ENCODE measurements around the gene TNNT2.

Gene TNNT2

GRCh38 chr1:201376107-201376463, 1.4 kb downstream of the TNNT2 start:
- no peak for ATAC-seq
- Mint-ChIP-seq H3K4me1 (no peaks in the 10 kb centered on the region), H3K9me3 (no peaks in the 10 kb centered on the region), H3K27me3 (peaks cover 10% of the 10 kb centered on the region), H3K4me3 (no peak overlapping the region), H3K36me3 (ENCODE audit: low read depth) (no peaks in the 10 kb centered on the region), H3K27ac (no peak overlapping the region)
- no peak for DNase-seq

GRCh38 chr1:201375169-201375568, 2.3 kb downstream of the TNNT2 start:
- no peak overlapping the region for H3K27ac Mint-ChIP-seq
- no peaks in the 10 kb centered on the region for H3K36me3 Mint-ChIP-seq (ENCODE audit: low read depth)
- no peaks in the 10 kb centered on the region for H3K9me3 Mint-ChIP-seq
- no peak overlapping the region for H3K4me3 Mint-ChIP-seq
- H3K4me1 Mint-ChIP-seq: no peaks in the 10 kb centered on the region
- DNase-seq (no peak), ATAC-seq (no peak)
- H3K27me3 Mint-ChIP-seq: peaks cover 10% of the 10 kb centered on the region

GRCh38 chr1:201374364-201374763, 3.1 kb downstream of the TNNT2 start:
- Mint-ChIP-seq H3K4me3 (no peak overlapping the region), H3K9me3 (no peaks in the 10 kb centered on the region), H3K27ac (no peak overlapping the region), H3K4me1 (no peaks in the 10 kb centered on the region), H3K36me3 (ENCODE audit: low read depth) (no peaks in the 10 kb centered on the region), H3K27me3 (peaks cover 10% of the 10 kb centered on the region)
- ATAC-seq (no peak), DNase-seq (no peak)

GRCh38 chr1:201371792-201372191, 5.7 kb downstream of the TNNT2 start:
- H3K27ac Mint-ChIP-seq: no peak overlapping the region
- H3K36me3 Mint-ChIP-seq (ENCODE audit: low read depth): no peaks in the 10 kb centered on the region
- peaks cover 16% of the 10 kb centered on the region for H3K27me3 Mint-ChIP-seq
- H3K4me1 Mint-ChIP-seq: no peaks in the 10 kb centered on the region
- H3K4me3 Mint-ChIP-seq: no peak overlapping the region
- no peak for ATAC-seq
- H3K9me3 Mint-ChIP-seq: no peaks in the 10 kb centered on the region
- no peak for DNase-seq

- DNase-seq (no peak), ATAC-seq (no peak)
- Mint-ChIP-seq H3K9me3 (no peaks in the 10 kb centered on the region), H3K36me3 (ENCODE audit: low read depth) (no peaks in the 10 kb centered on the region), H3K27ac (no peak overlapping the region), H3K4me3 (no peak overlapping the region), H3K4me1 (no peaks in the 10 kb centered on the region), H3K27me3 (peaks cover 16% of the 10 kb centered on the region)
Measured at GRCh38 chr1:201371276-201371675, 6.2 kb downstream of the TNNT2 start.

- no peaks in the 10 kb centered on the region for H3K36me3 Mint-ChIP-seq (ENCODE audit: low read depth)
- H3K9me3 Mint-ChIP-seq: no peaks in the 10 kb centered on the region
- ATAC-seq: no peak
- H3K27me3 Mint-ChIP-seq: peaks cover 16% of the 10 kb centered on the region
- DNase-seq: no peak
- no peaks in the 10 kb centered on the region for H3K4me1 Mint-ChIP-seq
- H3K4me3 Mint-ChIP-seq: no peak overlapping the region
- H3K27ac Mint-ChIP-seq: no peak overlapping the region
Measured at GRCh38 chr1:201370500-201370899, 7.0 kb downstream of the TNNT2 start.

- H3K4me1 Mint-ChIP-seq: no peaks in the 10 kb centered on the region
- ATAC-seq (no peak), DNase-seq (no peak)
- no peak overlapping the region for H3K4me3 Mint-ChIP-seq
- peaks cover 14% of the 10 kb centered on the region for H3K27me3 Mint-ChIP-seq
- no peaks in the 10 kb centered on the region for H3K36me3 Mint-ChIP-seq (ENCODE audit: low read depth)
- no peaks in the 10 kb centered on the region for H3K9me3 Mint-ChIP-seq
- H3K27ac Mint-ChIP-seq: no peak overlapping the region
Measured at GRCh38 chr1:201369209-201369608, 8.3 kb downstream of the TNNT2 start.

- H3K4me3 Mint-ChIP-seq: no peak overlapping the region
- no peaks in the 10 kb centered on the region for H3K4me1 Mint-ChIP-seq
- H3K27ac Mint-ChIP-seq: no peak overlapping the region
- no peaks in the 10 kb centered on the region for H3K36me3 Mint-ChIP-seq (ENCODE audit: low read depth)
- peaks cover 16% of the 10 kb centered on the region for H3K27me3 Mint-ChIP-seq
- H3K9me3 Mint-ChIP-seq: no peaks in the 10 kb centered on the region
- ATAC-seq: no peak
- DNase-seq: no peak
Measured at GRCh38 chr1:201366696-201367095, 10.8 kb downstream of the TNNT2 start.

GRCh38 chr1:201365251-201365650, 12.2 kb downstream of the TNNT2 start:
- Mint-ChIP-seq H3K4me3 (no peak overlapping the region), H3K9me3 (no peaks in the 10 kb centered on the region)
- ATAC-seq: no peak

GRCh38 chr1:201364808-201365105, 12.7 kb downstream of the TNNT2 start:
- Mint-ChIP-seq H3K4me1 (no peaks in the 10 kb centered on the region), H3K27ac (no peak overlapping the region), H3K27me3 (peaks cover 14% of the 10 kb centered on the region), H3K36me3 (ENCODE audit: low read depth) (no peaks in the 10 kb centered on the region), H3K4me3 (no peak overlapping the region), H3K9me3 (no peaks in the 10 kb centered on the region)
- ATAC-seq (no peak), DNase-seq (no peak)

More at GRCh38 chr1:201365251-201365650, 12.2 kb downstream of the TNNT2 start:
- no peak overlapping the region for H3K27ac Mint-ChIP-seq
- H3K27me3 Mint-ChIP-seq: peaks cover 14% of the 10 kb centered on the region
- DNase-seq: no peak
- H3K36me3 Mint-ChIP-seq (ENCODE audit: low read depth): no peaks in the 10 kb centered on the region
- no peaks in the 10 kb centered on the region for H3K4me1 Mint-ChIP-seq

GRCh38 chr1:201363467-201363866, 14.0 kb downstream of the TNNT2 start:
- Mint-ChIP-seq H3K27ac (no peak overlapping the region), H3K4me3 (no peak overlapping the region)

GRCh38 chr1:201362906-201363305, 14.6 kb downstream of the TNNT2 start:
- Mint-ChIP-seq H3K27me3 (peaks cover 12% of the 10 kb centered on the region), H3K9me3 (no peaks in the 10 kb centered on the region), H3K36me3 (ENCODE audit: low read depth) (no peaks in the 10 kb centered on the region), H3K4me1 (no peaks in the 10 kb centered on the region), H3K4me3 (no peak overlapping the region), H3K27ac (no peak overlapping the region)
- ATAC-seq: no peak
- DNase-seq: no peak

More at GRCh38 chr1:201363467-201363866, 14.0 kb downstream of the TNNT2 start:
- Mint-ChIP-seq H3K27me3 (peaks cover 13% of the 10 kb centered on the region), H3K4me1 (no peaks in the 10 kb centered on the region), H3K36me3 (ENCODE audit: low read depth) (no peaks in the 10 kb centered on the region), H3K9me3 (no peaks in the 10 kb centered on the region)
- ATAC-seq (no peak), DNase-seq (no peak)

GRCh38 chr1:201361652-201362504, 15.6 kb downstream of the TNNT2 start:
- H3K27me3 Mint-ChIP-seq: peaks cover 8% of the 10 kb centered on the region
- DNase-seq: peak; percentile 41

GRCh38 chr1:201360901-201361651, 16.4 kb downstream of the TNNT2 start:
- H3K4me3 Mint-ChIP-seq: no peak overlapping the region
- no peaks in the 10 kb centered on the region for H3K36me3 Mint-ChIP-seq (ENCODE audit: low read depth)
- H3K4me1 Mint-ChIP-seq: no peaks in the 10 kb centered on the region
- DNase-seq (no peak), ATAC-seq (no peak)
- peaks cover 8% of the 10 kb centered on the region for H3K27me3 Mint-ChIP-seq
- no peak overlapping the region for H3K27ac Mint-ChIP-seq
- H3K9me3 Mint-ChIP-seq: no peaks in the 10 kb centered on the region

More at GRCh38 chr1:201361652-201362504, 15.6 kb downstream of the TNNT2 start:
- Mint-ChIP-seq H3K4me1 (no peaks in the 10 kb centered on the region), H3K36me3 (ENCODE audit: low read depth) (no peaks in the 10 kb centered on the region), H3K9me3 (no peaks in the 10 kb centered on the region), H3K27ac (no peak overlapping the region), H3K4me3 (no peak overlapping the region)
- peak; percentile 5 for ATAC-seq

GRCh38 chr1:201360486-201360885, 17.0 kb downstream of the TNNT2 start:
- H3K27me3 Mint-ChIP-seq: peaks cover 8% of the 10 kb centered on the region
- H3K9me3 Mint-ChIP-seq: no peaks in the 10 kb centered on the region
- H3K27ac Mint-ChIP-seq: no peak overlapping the region
- ATAC-seq (no peak), DNase-seq (no peak)
- no peaks in the 10 kb centered on the region for H3K36me3 Mint-ChIP-seq (ENCODE audit: low read depth)
- H3K4me1 Mint-ChIP-seq: no peaks in the 10 kb centered on the region
- no peak overlapping the region for H3K4me3 Mint-ChIP-seq
